NCI-H82 (cell line): ENCODE results near the gene C11orf52.

Experiments
- DNase-seq: peaks from one replicate; lab custom pipeline; 2025; lab: John Stamatoyannopoulos, UW

The C11orf52 gene

GRCh38 chr11:111976119-111976766, 57.5 kb downstream of the C11orf52 start:
- DNase-seq: no peak
